Embryonic facial prominence (tissue), 1 donor: ENCODE results near the gene PDE12.
"Not testable (repeated sequence)": the region's sequence is repeated elsewhere in the genome, so short reads cannot be mapped to it uniquely, and the experiment has no call there.

ENCODE experiments used
- DNase-seq: peaks from one replicate; pipeline ENCODE4 v3.0.0-alpha.2; 2016; ENCODE audit errors: extremely low spot score

Gene PDE12

DNA sequence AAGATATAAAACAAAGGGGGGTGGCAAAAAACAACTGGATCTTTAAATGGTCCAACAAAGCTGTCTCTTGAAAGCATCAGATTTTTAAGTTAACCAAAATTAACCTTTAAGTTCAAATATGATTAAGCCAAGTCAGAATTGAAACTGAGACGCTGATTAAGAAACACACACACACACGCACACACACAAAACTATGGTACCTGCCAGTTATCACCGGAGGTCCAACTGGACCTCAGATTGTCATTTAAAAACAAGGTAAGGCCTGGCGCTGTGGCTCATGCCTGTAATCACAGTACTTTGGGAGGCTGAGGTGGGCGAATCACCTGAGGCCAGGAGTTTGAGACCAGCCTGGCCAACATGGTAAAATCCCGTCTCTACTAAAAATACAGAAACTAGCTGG, 30.7 kb downstream of the PDE12 start:
- no peak for DNase-seq

DNA sequence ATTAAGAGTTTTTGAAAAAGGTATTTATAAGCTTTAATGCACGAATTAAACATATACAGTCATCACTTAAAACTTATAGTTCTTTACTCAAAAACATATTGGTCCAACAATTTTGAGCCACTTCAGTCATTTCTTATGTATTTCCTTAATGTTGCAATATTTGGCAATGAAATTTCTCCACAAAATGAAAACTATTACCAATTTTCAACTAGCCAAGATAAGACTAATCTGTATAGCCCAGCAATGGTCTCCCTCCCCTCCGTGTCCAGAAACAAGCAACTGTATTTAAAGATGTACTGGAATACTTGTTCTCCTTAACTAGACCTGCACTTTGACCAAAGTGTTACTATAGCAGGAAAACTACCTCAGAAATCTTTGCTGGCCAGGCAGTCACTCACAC, 31.8 kb downstream of the PDE12 start:
- DNase-seq = no peak

DNA sequence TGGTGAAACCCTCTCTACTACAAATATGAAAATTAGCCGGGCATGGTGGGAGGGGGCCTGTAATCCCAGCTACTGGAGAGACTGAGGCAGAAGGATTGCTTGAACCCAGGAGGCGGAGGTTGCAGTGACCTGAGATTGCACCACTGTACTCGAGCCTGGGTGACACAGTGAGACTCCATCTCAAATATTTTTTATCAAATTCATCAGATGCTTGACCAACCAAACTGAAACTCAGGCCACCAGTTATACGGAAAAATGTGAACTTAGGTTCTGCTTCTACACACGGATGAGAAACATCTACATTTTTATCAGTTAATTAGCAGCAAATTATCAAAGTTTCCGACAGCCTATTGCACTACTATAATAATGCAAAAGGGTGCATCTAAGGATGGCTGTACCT, 36.2 kb downstream of the PDE12 start:
- DNase-seq = no peak

DNA sequence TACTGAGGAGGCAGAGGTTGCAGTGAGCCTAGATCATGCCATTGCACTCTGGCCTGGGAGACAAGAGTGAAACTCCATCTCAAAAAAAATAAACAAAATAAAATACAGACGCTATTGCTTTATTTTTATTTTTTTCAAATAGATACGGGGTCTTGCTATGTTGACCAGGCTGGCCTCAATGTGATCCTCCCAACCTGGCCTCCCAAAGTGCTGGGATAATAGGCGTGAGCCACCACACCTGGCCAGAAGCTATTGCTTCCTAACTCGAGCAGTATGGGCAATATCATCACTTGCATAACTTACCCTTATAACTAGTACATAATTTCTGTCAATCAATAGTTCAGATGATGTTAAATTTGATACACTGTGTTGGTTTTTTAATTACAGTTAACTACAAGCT, 38.1 kb downstream of the PDE12 start:
- DNase-seq = no peak

DNA sequence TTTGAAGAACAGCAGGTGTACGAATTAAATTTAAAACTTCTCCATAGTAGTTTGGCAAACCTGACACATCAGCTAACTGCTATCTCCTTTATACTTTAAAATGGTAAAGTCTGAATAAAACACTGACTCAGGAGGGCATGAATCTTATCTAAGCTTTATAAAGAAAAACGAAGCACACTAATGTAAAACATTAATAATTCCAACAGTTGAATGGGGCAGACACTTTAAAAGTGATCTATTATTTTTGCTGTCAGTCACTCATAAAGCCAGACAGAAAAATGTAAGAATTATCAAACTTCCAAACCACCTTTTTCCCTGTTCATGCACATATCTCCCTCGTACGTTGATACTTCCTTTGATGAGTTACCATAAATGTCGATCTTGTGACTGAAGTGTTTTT, 38.5 kb downstream of the PDE12 start:
- DNase-seq = no peak

DNA sequence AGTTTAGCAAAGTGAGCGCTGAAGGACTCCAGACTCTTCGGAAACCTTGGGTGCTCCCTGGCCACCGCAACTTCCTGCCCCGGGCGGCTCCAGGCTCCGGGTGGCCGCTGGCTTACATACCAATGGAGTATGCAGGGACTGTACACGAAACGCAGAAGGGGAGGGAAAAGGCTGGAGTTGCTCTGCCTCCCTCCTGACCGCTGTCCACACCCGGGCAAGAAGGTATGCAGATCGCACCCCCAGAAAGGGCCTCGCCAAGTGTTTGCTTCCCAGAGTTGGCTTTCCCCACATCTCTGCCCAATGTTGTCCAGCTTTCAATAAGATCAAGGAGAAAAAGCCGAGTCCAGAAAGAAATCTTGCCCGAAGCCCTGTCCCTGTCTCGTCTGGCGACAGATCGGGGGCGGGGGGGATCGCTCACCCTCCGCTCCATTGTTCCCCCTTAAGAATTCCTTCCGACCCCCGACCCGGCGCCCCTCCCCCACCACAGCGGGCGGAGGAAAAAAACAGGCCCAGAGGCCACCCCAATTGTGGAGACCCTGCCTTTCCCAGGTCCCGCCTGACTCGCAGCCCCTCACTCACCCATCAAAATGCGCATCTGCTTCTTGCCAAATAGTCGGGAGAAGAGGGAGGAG, 40.5 kb downstream of the PDE12 start:
- DNase-seq = no peak

DNA sequence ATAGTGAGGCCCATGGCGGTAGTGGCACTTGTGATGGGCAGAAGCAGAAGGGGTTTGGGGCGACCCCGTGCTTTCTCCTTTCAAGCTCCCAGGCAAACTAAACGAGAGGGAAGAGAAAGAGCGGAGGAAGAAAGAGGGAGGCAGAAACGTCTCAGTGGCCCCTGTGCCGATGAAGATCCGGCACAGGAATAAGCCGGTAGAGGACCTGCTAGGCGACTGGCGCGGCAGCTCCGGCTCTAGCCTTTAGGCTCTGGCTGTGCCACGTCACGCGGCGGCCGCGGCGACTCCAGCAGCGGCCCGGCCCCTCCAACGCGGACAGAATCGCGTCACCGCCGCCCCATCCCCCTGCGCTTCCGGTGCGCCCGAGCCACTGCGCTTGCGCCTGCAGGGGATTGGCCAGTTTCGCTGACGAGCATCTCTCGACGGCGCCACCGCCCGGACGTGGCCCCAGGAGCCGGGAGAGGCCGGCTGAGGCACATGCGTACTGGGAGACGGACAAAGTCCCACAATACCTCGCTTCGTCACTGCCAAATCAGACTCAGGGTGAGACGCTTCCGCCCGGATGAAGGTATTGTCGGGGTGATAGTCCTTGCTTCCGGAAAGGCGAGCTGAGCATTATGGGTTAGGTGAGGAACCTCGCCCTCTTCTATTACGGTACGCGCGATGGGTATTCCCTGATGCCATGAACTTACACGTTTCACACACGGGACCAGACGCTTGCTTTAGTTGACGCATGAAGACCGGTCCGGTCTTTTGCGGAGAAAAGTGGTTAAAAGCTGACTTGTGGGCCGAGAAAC, 41.3 kb downstream of the PDE12 start, which contains the start of gene ARF4:
TSS of gene ARF4 (minus strand) at position 218 of the 797 bp plus-strand sequence. CDS start at position 14, 204 bp downstream.
- peak; percentile 98 for DNase-seq

DNA sequence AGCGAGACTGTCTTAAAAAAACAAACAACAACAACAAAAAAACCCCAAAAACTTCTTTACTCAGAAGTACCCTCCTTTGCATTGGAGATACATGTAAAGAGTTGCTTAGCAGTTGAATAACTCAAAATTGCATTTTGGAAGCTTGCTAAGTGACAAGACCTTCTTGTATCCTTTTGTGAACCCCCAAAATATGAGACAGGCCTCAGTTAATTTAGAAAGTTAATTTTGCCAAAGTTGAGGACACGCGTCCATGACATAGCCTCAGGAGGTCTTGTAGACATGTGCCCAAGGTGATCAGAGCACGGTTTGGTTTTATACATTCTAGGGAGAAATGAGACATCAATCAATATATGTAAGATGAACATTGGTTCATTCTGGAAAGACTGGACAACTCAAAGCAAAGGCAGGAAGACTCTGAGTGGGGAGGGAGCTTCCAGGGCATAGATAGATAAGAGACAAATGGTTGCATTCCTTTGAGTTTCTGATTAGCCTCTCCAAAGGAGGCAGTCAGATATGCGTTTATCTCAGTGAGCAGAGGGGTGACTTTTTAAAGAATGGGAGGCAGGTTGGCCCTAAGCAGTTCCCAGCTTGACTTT, 42.8 kb downstream of the PDE12 start:
- no peak for DNase-seq

DNA sequence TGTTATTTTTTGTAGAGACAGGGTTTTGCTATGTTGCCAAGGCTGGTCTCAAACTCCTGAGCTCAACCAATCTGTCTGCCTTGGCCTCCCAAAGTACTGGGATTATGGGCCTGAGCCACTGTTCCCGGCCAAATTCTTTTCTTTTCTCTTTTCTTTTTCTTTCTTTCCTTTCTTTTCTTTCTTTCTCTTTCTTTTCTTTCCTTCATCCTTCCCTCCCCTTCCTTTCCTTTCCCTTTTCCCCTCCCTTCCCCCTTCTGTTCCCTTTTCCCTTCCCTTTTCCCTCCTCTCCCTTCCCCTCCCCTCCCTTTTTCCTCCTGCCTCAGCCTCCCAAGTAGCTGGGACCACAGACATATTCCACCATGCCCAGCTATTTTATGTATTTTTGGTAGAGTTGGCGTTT, 44.1 kb downstream of the PDE12 start:
- no peak for DNase-seq

DNA sequence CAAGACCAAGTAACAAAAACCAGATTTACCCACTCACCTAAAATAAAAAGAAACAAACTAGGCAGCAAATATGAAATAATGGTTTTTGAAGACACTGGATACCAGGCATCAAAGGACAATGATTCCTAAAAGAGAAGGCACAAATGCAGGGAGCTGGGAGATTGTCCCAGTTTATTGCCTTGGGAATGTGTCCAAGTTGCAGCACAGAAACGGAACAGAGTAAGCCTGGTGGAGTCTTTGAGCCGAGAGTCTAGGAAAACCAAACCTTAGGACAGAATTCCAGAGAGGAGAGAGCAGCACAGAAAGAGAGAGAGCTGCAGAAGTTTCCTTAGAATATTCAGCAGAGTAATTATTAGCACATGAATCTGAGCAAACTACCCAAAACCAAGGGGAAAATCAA, 48.9 kb downstream of the PDE12 start:
- no peak for DNase-seq

DNA sequence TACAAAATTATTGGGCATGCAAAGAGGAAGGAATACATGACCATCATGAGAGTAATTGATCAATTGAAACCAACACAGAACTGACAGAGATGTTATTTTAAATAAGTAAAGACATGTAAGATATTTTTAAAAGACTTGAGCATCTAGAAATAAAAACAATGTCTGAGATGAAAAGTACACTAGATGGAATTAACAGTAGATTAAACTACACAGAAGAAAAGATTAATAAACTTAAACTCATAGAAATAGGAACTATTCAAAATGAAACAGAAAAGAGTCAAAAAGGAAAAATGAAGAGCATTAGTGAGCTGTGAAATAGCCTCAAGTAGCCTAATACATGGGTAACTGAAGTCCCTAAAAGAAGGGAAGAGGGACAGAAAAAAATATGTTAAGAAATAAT, 49.6 kb downstream of the PDE12 start:
- DNase-seq = no peak

DNA sequence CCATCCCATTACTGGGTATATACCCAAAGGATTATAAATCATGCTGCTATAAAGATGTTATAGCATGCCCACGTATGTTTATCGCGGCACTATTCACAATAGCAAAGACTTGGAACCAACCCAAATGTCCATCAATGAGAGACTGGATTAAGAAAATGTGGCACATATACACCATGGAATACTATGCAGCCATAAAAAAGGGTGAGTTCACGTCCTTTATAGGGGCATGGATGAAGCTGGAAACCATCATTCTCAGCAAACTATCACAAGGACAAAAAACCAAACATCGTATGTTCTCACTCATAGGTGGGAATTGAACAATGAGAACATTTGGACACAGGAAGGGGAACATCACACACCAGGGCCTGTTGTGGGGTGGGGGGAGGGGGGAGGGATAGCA, 55.8 kb downstream of the PDE12 start:
- DNase-seq = not testable (repeated sequence)

DNA sequence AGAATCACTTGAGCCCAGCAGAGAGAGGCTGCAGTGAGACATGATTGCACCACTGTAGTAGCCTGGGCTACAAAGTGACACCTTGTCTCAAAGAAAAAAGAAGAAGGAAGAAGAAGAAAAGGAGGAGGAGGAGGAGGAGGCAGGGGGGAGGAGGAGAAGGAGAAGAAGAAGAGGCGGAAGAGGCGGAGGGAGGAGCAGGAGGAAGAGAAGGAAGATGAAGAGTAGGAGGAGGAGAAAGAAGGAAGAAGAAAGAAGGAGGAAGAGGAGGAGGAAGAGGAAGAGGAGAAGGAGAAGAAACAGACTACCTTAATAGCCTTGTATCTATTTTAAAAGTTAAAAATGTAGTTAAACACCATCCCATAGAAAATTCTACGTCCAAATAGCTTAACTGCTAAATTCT, 60.2 kb downstream of the PDE12 start:
- no peak for DNase-seq
